Suprapubic skin (tissue), 3 donors: ENCODE data around the gene GUCY1A1.

Experiments used
- CTCF ChIP-seq, 2 donors: fragments of 200-600 bp in 1 of 2; fragments of 450-650 bp in 1 of 2; sonication (generic) in 1 of 2; IDR thresholded peaks; one replicate each; pipeline ENCODE4 v1.5.1; 2016 to 2019; ENCODE audit warnings: antibody characterized with exemption in 2 of 2, mild to moderate bottlenecking in 1 of 2, moderate library complexity in 1 of 2
- POLR2A ChIP-seq, 2 donors: fragments of 450-650 bp; IDR thresholded peaks; one replicate each; pipeline ENCODE4 v1.6.1; 2017; ENCODE audit warnings: antibody characterized with exemption in 2 of 2, mild to moderate bottlenecking in 2 of 2, moderate library complexity in 2 of 2

GRCh38 chr4:155694100-155694785, 27.6 kb downstream of the GUCY1A1 start:
- TF ChIP-seq POLR2A (IDR thresholded peaks at IDR 0.05), result no peak
- no peak for TF ChIP-seq CTCF (IDR thresholded peaks at IDR 0.05)
